ENCODE results near the gene TM9SF1. TPM values are rescaled to one million over a fixed set of nuclear protein-coding genes. Genes with fewer than 3 reads are reported as not detected.
A peak's percentile ranks its signal among the peaks of the same experiment; 100 is the strongest.

The TM9SF1 gene
- total and polyA plus RNA-seq, 2 of the 13 experiments (the other 11 are each of a cell fraction or from before 2014, with no cell fraction given) = 83.2 to 110 TPM

DNA sequence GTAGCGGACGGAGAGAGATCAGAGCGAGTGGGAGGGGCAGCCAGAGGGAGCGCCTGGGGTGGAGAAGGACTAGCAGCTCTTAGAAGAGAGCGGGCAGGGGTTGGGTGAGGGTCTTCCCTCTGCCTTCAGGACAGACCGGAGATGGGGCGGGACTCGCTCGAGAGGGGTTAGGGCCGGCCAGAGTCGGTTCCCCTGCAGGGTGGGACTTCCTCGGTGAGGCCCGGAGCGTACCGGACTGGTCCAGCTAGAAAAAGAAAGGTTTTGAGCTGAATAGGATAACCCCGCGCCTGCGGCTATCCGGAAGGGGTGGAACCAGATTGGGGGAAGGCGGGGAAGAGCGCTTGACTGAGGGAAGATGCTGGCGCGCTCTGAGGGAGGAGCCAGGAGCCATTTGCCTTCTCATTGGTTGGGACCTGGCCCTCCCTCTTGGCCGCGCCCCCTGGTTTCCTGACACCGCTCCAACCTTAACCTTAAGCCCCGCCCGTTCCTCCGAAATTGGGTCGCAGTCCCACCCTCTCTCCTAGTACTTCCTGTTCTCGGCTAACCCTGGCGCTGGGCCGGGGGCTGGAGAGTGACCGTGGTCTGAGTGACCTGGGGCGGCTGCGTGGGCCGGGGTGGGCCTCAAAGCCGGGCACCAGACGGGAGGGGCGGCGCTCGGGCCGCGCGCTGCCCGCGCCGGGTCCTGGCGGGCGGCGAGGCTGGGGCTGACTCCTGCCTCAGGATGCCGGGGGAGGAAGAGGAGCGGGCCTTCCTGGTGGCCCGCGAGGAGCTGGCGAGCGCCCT, 48.1 kb downstream of the TM9SF1 start, which contains the start of gene RNF31 (continued):
- peak; percentile 67 for TF ChIP-seq ETV5 (CRISPR knock-in tag; IDR thresholded peaks at IDR 0.05; ENCODE audit: borderline replicate concordance)
- no peak; the same call in 1 of the 2 replicates for TF ChIP-seq ZFP36L2 (CRISPR knock-in tag; IDR thresholded peaks at IDR 0.05)
- no peak for TF ChIP-seq MTF1 (CRISPR knock-in tag; IDR thresholded peaks at IDR 0.05)
- TF ChIP-seq ZNF34 (CRISPR knock-in tag; IDR thresholded peaks at IDR 0.05; ENCODE audit: borderline replicate concordance) = peak; percentile 83; the same call in 1 of the 2 replicates
- TF ChIP-seq ZBTB42 (CRISPR knock-in tag; IDR thresholded peaks at IDR 0.05) = peak; percentile 83
- TF ChIP-seq, protein P1, sequence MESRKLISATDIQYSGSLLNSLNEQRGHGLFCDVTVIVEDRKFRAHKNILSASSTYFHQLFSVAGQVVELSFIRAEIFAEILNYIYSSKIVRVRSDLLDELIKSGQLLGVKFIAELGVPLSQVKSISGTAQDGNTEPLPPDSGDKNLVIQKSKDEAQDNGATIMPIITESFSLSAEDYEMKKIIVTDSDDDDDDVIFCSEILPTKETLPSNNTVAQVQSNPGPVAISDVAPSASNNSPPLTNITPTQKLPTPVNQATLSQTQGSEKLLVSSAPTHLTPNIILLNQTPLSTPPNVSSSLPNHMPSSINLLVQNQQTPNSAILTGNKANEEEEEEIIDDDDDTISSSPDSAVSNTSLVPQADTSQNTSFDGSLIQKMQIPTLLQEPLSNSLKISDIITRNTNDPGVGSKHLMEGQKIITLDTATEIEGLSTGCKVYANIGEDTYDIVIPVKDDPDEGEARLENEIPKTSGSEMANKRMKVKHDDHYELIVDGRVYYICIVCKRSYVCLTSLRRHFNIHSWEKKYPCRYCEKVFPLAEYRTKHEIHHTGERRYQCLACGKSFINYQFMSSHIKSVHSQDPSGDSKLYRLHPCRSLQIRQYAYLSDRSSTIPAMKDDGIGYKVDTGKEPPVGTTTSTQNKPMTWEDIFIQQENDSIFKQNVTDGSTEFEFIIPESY (CRISPR knock-in tag; IDR thresholded peaks at IDR 0.05) = no peak; the same call in 1 of the 2 replicates
- TF ChIP-seq ZNF160 (CRISPR knock-in tag; IDR thresholded peaks at IDR 0.05) = no peak
- TF ChIP-seq CAMTA2 (CRISPR knock-in tag; IDR thresholded peaks at IDR 0.05; ENCODE audit: borderline replicate concordance) = 0 out of 2 replicates have a peak, but pooled peaks have one; percentile 2
- TF ChIP-seq HNRNPLL (IDR thresholded peaks at IDR 0.05; ENCODE audit: low read depth, low read length, poor library complexity, severe bottlenecking) = peak; percentile 75
- TF ChIP-seq FOXA1 (IDR thresholded peaks at IDR 0.05) = no peak
- TF ChIP-seq FOXA1 (CRISPR knock-in tag; IDR thresholded peaks at IDR 0.05) = no peak
- peak; percentile 87; the same call in 1 of the 2 replicates for TF ChIP-seq ZNF333 (CRISPR knock-in tag; IDR thresholded peaks at IDR 0.05; ENCODE audit: borderline replicate concordance)
- TF ChIP-seq ZBTB43 (CRISPR knock-in tag; conservative IDR thresholded peaks at IDR 0.05) = no peak; the same call in 1 of the 2 replicates
- TF ChIP-seq FIP1L1 (IDR thresholded peaks at IDR 0.05; ENCODE audit: borderline replicate concordance, insufficient read depth, low read depth, low read length) = no peak
- peak; percentile 85 for TF ChIP-seq SRSF1 (optimal IDR thresholded peaks at IDR 0.05; ENCODE audit: low read depth, low read length)
- TF ChIP-seq ZNF546 (CRISPR knock-in tag; conservative IDR thresholded peaks at IDR 0.05) = peak; percentile 54; the same call in 1 of the 2 replicates
- no peak; the same call in 1 of the 2 replicates for TF ChIP-seq MED13 (CRISPR knock-in tag; IDR thresholded peaks at IDR 0.05)
- TF ChIP-seq SP1 (IDR thresholded peaks at IDR 0.05) = no peak
- peak; percentile 93 for TF ChIP-seq SP1 (CRISPR knock-in tag; IDR thresholded peaks at IDR 0.05)
- TF ChIP-seq YY1 (IDR thresholded peaks at IDR 0.05; ENCODE audit: insufficient read depth, insufficient replicate concordance, low read depth, low read length) = no peak
- no peak; the same call in none of the 2 replicates for TF ChIP-seq ZNF547 (CRISPR knock-in tag; IDR thresholded peaks at IDR 0.05)
- TF ChIP-seq, protein P2, sequence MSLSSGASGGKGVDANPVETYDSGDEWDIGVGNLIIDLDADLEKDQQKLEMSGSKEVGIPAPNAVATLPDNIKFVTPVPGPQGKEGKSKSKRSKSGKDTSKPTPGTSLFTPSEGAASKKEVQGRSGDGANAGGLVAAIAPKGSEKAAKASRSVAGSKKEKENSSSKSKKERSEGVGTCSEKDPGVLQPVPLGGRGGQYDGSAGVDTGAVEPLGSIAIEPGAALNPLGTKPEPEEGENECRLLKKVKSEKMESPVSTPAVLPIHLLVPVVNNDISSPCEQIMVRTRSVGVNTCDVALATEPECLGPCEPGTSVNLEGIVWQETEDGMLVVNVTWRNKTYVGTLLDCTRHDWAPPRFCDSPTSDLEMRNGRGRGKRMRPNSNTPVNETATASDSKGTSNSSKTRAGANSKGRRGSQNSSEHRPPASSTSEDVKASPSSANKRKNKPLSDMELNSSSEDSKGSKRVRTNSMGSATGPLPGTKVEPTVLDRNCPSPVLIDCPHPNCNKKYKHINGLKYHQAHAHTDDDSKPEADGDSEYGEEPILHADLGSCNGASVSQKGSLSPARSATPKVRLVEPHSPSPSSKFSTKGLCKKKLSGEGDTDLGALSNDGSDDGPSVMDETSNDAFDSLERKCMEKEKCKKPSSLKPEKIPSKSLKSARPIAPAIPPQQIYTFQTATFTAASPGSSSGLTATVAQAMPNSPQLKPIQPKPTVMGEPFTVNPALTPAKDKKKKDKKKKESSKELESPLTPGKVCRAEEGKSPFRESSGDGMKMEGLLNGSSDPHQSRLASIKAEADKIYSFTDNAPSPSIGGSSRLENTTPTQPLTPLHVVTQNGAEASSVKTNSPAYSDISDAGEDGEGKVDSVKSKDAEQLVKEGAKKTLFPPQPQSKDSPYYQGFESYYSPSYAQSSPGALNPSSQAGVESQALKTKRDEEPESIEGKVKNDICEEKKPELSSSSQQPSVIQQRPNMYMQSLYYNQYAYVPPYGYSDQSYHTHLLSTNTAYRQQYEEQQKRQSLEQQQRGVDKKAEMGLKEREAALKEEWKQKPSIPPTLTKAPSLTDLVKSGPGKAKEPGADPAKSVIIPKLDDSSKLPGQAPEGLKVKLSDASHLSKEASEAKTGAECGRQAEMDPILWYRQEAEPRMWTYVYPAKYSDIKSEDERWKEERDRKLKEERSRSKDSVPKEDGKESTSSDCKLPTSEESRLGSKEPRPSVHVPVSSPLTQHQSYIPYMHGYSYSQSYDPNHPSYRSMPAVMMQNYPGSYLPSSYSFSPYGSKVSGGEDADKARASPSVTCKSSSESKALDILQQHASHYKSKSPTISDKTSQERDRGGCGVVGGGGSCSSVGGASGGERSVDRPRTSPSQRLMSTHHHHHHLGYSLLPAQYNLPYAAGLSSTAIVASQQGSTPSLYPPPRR (CRISPR knock-in tag; IDR thresholded peaks at IDR 0.05; ENCODE audit: borderline replicate concordance) = 0 out of 2 replicates have a peak, but pooled peaks have one; percentile 5
